ENCODE results near the gene JMJD6.

Gene JMJD6

GRCh38 chr17:76690596-76691280 is 35.7 kb downstream of the JMJD6 start:
- POLR2A ChIA-PET: no interaction called here
- TF ChIP-seq CTCF (IDR thresholded peaks at IDR 0.05; ENCODE audit: control extremely low read depth, extremely low read depth, low read depth, missing control alignments): no peak
- CTCF ChIA-PET: interaction anchor here (1.0 to 1.6 kb wide), 3 partner anchors 9 to 168 kb away, joined by 3 to 12 read pairs (median 3); no protein-coding TSS in a partner anchor
- no peak for DNase-seq (ENCODE audit: extremely low spot score)

GRCh38 chr17:76689859-76690258 is 36.5 kb downstream of the JMJD6 start:
- DNase-seq (ENCODE audit: extremely low spot score): no peak
- CTCF ChIA-PET: interaction anchor here (1.6 kb wide), 1 partner anchor 9 kb away, joined by 12 read pairs; no protein-coding TSS in a partner anchor
- TF ChIP-seq CTCF (IDR thresholded peaks at IDR 0.05; ENCODE audit: control extremely low read depth, extremely low read depth, low read depth, missing control alignments): no peak
- POLR2A ChIA-PET: no interaction called here

- no peak for DNase-seq (ENCODE audit: extremely low spot score)
- no peak for TF ChIP-seq CTCF (IDR thresholded peaks at IDR 0.05; ENCODE audit: control extremely low read depth, extremely low read depth, low read depth, missing control alignments)
These were observed 38.2 kb downstream of the JMJD6 start for GRCh38 chr17:76688165-76688622.

GRCh38 chr17:76687298-76688164 is 38.9 kb downstream of the JMJD6 start:
- CTCF ChIA-PET: interaction anchor here (0.9 to 1.2 kb wide), 2 partner anchors 10 to 63 kb away, joined by 3 read pairs; no protein-coding TSS in a partner anchor
- POLR2A ChIA-PET: no interaction called here
- DNase-seq (ENCODE audit: extremely low spot score): no peak
- TF ChIP-seq CTCF (IDR thresholded peaks at IDR 0.05; ENCODE audit: control extremely low read depth, extremely low read depth, low read depth, missing control alignments): no peak

More at GRCh38 chr17:76688165-76688622, 38.2 kb downstream of the JMJD6 start:
- ChIA-PET CTCF (interaction anchor here (1.0 to 1.2 kb wide), 2 partner anchors 9 to 26 kb away, joined by 3 read pairs; no protein-coding TSS in a partner anchor), POLR2A (no interaction called here)

GRCh38 chr17:76686538-76687297 is 39.7 kb downstream of the JMJD6 start:
- ChIA-PET POLR2A (no interaction called here), CTCF (interaction anchor here (0.9 to 1.7 kb wide), 3 partner anchors 10 to 62 kb away, joined by 3 to 4 read pairs (median 3); no protein-coding TSS in a partner anchor)
- no peak for TF ChIP-seq CTCF (IDR thresholded peaks at IDR 0.05; ENCODE audit: control extremely low read depth, extremely low read depth, low read depth, missing control alignments)
- DNase-seq (ENCODE audit: extremely low spot score): no peak

DNA sequence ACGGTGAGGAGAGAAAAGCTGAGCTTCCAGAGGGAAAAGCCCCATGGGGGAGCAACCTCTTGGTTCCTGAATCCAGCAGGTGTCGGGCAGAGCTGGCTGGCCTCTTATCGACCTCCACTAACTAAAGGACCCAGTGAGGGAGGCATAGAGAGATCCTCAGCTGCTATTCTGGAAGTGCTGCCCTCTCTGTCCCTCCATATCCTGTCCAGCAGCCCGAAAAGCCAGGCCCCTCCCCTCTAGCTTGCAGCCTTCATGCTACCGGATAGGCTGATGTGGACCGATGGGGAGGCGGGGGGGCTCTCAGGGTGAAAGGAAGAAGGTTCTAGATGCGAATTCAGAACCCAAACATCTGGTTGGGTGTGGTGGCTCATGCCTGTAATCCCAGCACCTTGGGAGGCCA is 40.6 kb downstream of the JMJD6 start:
- CTCF ChIA-PET: interaction anchor here (0.9 to 1.7 kb wide), 3 partner anchors 12 to 129 kb away, joined by 3 to 4 read pairs (median 3); no protein-coding TSS in a partner anchor

More for the DNA sequence above, 40.6 kb downstream of the JMJD6 start:
- TF ChIP-seq CTCF (IDR thresholded peaks at IDR 0.05; ENCODE audit: control extremely low read depth, extremely low read depth, low read depth, missing control alignments): no peak
- POLR2A ChIA-PET: no interaction called here
- no peak for DNase-seq (ENCODE audit: extremely low spot score)

Data from GM10248 (cell line).